Tibial nerve (tissue), 4 donors: ENCODE data around the gene TYSND1. TPM values are rescaled to one million over a fixed set of nuclear protein-coding genes. Genes with fewer than 3 reads are reported as not detected.
A peak's percentile ranks its signal among the peaks of the same experiment; 100 is the strongest.
"Not testable (repeated sequence)": the region's sequence is repeated elsewhere in the genome, so short reads cannot be mapped to it uniquely, and the experiment has no call there.

Experiments used
- DNase-seq, 2 donors: peaks; one replicate each; pipeline ENCODE4 v3.0.0-alpha.2; 2019; ENCODE audit warnings: low spot score in 2 of 2
- H3K27ac ChIP-seq, 4 donors: fragments of 200-600 bp; sonication (generic) in 3 of 4; one replicate each; pipeline ENCODE4 v1.5.1; 2017 to 2019; ENCODE audit warnings: mild to moderate bottlenecking in 1 of 4
- H3K27me3 ChIP-seq, 2 donors: fragments of 200-600 bp; sonication (generic) in 1 of 2; one replicate each; pipeline versions ENCODE4 v1.5.1 to v1.6.0; 2017 to 2019
- H3K36me3 ChIP-seq, 3 donors: fragments of 200-600 bp; sonication (generic); one replicate each; pipeline ENCODE4 v1.5.1; 2018 to 2019
- H3K4me1 ChIP-seq, 4 donors: fragments of 200-600 bp; sonication (generic) in 3 of 4; one replicate each; pipeline ENCODE4 v1.5.1; 2017 to 2019
- H3K4me3 ChIP-seq, 4 donors: fragments of 200-600 bp; sonication (generic) in 3 of 4; one replicate each; pipeline ENCODE4 v1.5.1; 2017 to 2019; ENCODE audit warnings: mild to moderate bottlenecking in 1 of 4, moderate library complexity in 1 of 4
- H3K9me3 ChIP-seq, 4 donors: fragments of 200-600 bp; sonication (generic) in 3 of 4; one replicate each; pipeline ENCODE4 v1.5.1; 2017 to 2019
- CTCF ChIP-seq, 5 experiments: fragments of 200-600 bp in 3 of 5; fragments of 450-650 bp in 2 of 5; sonication (generic) in 3 of 5; IDR thresholded peaks; one replicate each; pipeline ENCODE4 v1.5.1; 2016 to 2019; ENCODE audit warnings: antibody characterized with exemption in 5 of 5, mild to moderate bottlenecking in 3 of 5, moderate library complexity in 2 of 5
- EP300 ChIP-seq, 2 donors: sonication (generic); formaldehyde crosslinking; IDR thresholded peaks; one replicate each; pipeline ENCODE4 v1.6.1; 2017; ENCODE audit warnings: antibody characterized with exemption in 2 of 2, mild to moderate bottlenecking in 1 of 2
- POLR2A ChIP-seq, 2 donors: fragments of 450-650 bp; IDR thresholded peaks; one replicate each; pipeline ENCODE4 v1.6.1; 2017; ENCODE audit warnings: antibody characterized with exemption in 2 of 2, mild to moderate bottlenecking in 2 of 2, moderate library complexity in 2 of 2
- WGBS, 2 donors: methylation state at CpG; one replicate each; pipeline ENCODE4 v1.1.5; 2018; 5-methylcytosine and 5-hydroxymethylcytosine counted together
- total RNA-seq, 4 donors: library from RNA; depleted of rRNA; stranded (reverse); fragments of >200 nt; gene quantifications; one replicate each; pipeline ENCODE4 v1.1.0, GENCODE V29; 2016

Gene TYSND1
- total RNA-seq, 4 donors from 2014 or later, result 15.3 to 26.1 (median 19.1) TPM

- no peaks in the 10 kb centered on the region for H3K36me3 ChIP-seq
- H3K27ac ChIP-seq, result no peak overlapping the region
- peaks cover 0 to 5% of the 10 kb centered on the region in 2 donors for H3K27me3 ChIP-seq
- DNase-seq, result no peak
- no peaks in the 10 kb centered on the region for H3K4me1 ChIP-seq
- no peaks in the 10 kb centered on the region for H3K9me3 ChIP-seq
- TF ChIP-seq EP300 (IDR thresholded peaks at IDR 0.05) (no peak), POLR2A (IDR thresholded peaks at IDR 0.05) (no peak)
- no peak overlapping the region for H3K4me3 ChIP-seq
- WGBS, 2 donors, result 74 to 78% methylated on average over 2 of the region's 2 CpGs
These were observed 36.8 kb upstream of the TYSND1 start for GRCh38 chr10:70183304-70183703.

GRCh38 chr10:70179209-70179608 lies 32.7 kb upstream of the TYSND1 start:
- DNase-seq, H3K36me3 ChIP-seq, H3K27ac ChIP-seq, H3K4me3 ChIP-seq, H3K9me3 ChIP-seq, H3K27me3 ChIP-seq, H3K4me1 ChIP-seq: not testable (repeated sequence)
- 89 to 92% methylated on average over 8 of the region's 8 CpGs for WGBS, 2 donors

GRCh38 chr10:70178139-70178725 lies 31.7 kb upstream of the TYSND1 start:
- TF ChIP-seq CTCF (IDR thresholded peaks at IDR 0.05) (no peak), EP300 (IDR thresholded peaks at IDR 0.05) (no peak), POLR2A (IDR thresholded peaks at IDR 0.05) (no peak)
- Histone ChIP-seq H3K4me1 (peaks cover 0 to 6% (median 0%) of the 10 kb centered on the region in 4 donors), H3K4me3 (no peak overlapping the region), H3K9me3 (no peaks in the 10 kb centered on the region), H3K27ac (no peak overlapping the region), H3K27me3 (peaks cover 0 to 5% of the 10 kb centered on the region in 2 donors), H3K36me3 (no peaks in the 10 kb centered on the region)
- 76 to 81% methylated on average over 4 of the region's 4 CpGs for WGBS, 2 donors
- no peak for DNase-seq

- Histone ChIP-seq H3K36me3 (no peaks in the 10 kb centered on the region), H3K27me3 (peaks cover 0 to 5% of the 10 kb centered on the region in 2 donors), H3K9me3 (no peaks in the 10 kb centered on the region), H3K4me3 (no peak overlapping the region), H3K27ac (no peak overlapping the region), H3K4me1 (peaks cover 0 to 6% (median 0%) of the 10 kb centered on the region in 4 donors)
- 78 to 88% methylated on average over 6 of the region's 6 CpGs for WGBS, 2 donors
- DNase-seq, result no peak
- TF ChIP-seq EP300 (IDR thresholded peaks at IDR 0.05) (no peak), POLR2A (IDR thresholded peaks at IDR 0.05) (no peak), CTCF (IDR thresholded peaks at IDR 0.05) (no peak)
These were observed 29.9 kb upstream of the TYSND1 start for GRCh38 chr10:70176441-70176840.

- DNase-seq, result no peak
- H3K4me1 ChIP-seq, result peaks cover 0 to 9% (median 0%) of the 10 kb centered on the region in 4 donors
- no peak overlapping the region for H3K27ac ChIP-seq
- H3K9me3 ChIP-seq, result no peaks in the 10 kb centered on the region
- H3K4me3 ChIP-seq, result no peak overlapping the region
- TF ChIP-seq CTCF (IDR thresholded peaks at IDR 0.05) (no peak), POLR2A (IDR thresholded peaks at IDR 0.05) (no peak), EP300 (IDR thresholded peaks at IDR 0.05) (no peak)
- no peaks in the 10 kb centered on the region for H3K36me3 ChIP-seq
- WGBS, 2 donors, result 70 to 88% methylated on average over 3 of the region's 3 CpGs
- H3K27me3 ChIP-seq, result peaks cover 0 to 5% of the 10 kb centered on the region in 2 donors
These were observed 29.0 kb upstream of the TYSND1 start for GRCh38 chr10:70175516-70175915.

- WGBS, 2 donors, result 32 to 38% methylated on average over 4 of the region's 4 CpGs
- H3K9me3 ChIP-seq, result no peaks in the 10 kb centered on the region
- no peaks in the 10 kb centered on the region for H3K36me3 ChIP-seq
- H3K27ac ChIP-seq, result peak overlapping the region in 1 of 4 donors; percentile 3
- peaks cover 0 to 13% (median 0%) of the 10 kb centered on the region in 4 donors for H3K4me1 ChIP-seq
- H3K27me3 ChIP-seq, result peaks cover 0 to 3% of the 10 kb centered on the region in 2 donors
- no peak overlapping the region for H3K4me3 ChIP-seq
- no peak for DNase-seq
- TF ChIP-seq CTCF (IDR thresholded peaks at IDR 0.05) (no peak), EP300 (IDR thresholded peaks at IDR 0.05) (no peak), POLR2A (IDR thresholded peaks at IDR 0.05) (no peak)
These were observed 27.7 kb upstream of the TYSND1 start for GRCh38 chr10:70174058-70174741.
